NCI-H146 treated with DMSO at 0.1 percent for 48 hours (cell line): Measurements from ENCODE around the gene KNDC1.
"Not testable (repeated sequence)": the region's sequence is repeated elsewhere in the genome, so short reads cannot be mapped to it uniquely, and the experiment has no call there.

Experiments
- DNase-seq: peaks from one replicate; lab custom pipeline; 2025; ENCODE audit not compliant: unreplicated experiment; lab: John Stamatoyannopoulos, UW

The KNDC1 gene

DNA sequence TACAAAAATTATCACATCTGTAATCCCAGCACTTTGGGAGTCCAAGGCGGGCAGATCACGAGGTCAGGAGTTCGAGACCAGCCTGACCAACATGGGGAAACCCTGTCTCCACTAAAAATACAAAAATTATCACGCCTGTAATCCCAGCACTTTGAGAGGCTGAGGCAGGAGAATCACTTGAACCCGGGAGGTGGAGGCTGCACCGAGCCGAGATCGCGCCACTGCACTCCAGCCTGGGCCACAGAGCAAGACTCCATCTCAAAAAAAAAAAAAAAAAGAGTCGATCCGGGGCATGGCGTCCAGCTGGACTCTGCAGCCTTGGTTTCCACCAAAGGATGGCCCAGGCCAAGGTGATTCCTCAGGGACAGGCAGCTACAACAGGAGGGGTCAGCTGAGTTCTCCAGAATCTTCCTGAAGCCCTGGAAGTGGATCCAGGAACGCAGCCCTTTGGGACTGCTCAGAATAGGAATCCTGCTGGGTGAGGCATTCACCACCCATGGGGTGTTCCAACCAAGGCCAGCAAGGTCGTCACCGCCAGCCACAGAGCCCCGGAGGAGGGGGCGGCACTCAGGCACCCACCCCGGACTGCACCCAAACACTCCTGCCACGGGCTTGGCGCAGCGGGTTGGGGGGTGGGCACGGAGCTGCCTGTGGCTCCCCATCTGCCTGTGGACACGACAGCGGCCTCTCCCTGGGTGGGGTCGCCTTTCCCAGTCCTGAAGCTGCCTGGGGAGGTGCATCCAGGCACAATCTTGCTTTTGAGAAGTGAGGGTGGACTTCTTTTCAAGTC is 58.0 kb downstream of the KNDC1 start:
- DNase-seq: no peak

DNA sequence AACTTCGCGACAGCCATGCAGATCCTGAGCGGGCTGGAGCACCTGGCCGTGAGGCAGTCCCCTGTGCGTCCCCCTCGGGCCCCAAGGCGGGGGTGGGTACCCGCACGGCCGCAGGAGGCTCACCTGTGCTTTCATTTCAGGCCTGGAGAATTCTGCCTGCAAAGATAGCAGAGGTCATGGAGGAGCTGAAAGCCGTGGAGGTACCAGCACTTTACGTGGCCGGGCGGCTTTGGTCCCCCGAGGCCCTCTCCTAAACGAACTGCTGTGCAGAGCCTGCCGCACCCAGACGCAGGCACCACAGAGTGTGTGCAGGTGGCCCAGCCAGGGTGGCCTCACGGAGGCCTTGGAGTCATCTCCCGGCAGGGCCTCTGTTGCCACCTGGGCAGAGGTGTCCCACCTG is 58.9 kb downstream of the KNDC1 start:
- no peak for DNase-seq

DNA sequence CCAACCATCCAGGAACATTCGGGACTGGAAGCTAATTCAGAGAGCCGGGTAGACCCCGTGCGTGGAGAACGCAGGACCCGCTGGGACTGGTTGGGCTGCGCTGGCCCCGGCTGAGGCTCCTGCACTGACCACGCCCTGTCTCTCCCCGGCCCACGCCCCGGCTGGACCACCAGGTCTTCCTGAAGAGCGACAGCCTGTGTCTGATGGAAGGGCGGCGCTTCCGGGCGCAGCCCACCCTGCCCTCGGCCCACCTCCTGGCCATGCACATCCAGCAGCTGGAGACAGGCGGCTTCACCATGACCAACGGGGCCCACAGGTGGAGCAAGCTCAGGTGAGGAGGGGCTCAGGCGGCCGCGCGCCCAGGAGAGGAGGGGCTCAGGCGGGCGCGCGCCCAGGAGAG is 59.8 kb downstream of the KNDC1 start:
- no peak for DNase-seq

DNA sequence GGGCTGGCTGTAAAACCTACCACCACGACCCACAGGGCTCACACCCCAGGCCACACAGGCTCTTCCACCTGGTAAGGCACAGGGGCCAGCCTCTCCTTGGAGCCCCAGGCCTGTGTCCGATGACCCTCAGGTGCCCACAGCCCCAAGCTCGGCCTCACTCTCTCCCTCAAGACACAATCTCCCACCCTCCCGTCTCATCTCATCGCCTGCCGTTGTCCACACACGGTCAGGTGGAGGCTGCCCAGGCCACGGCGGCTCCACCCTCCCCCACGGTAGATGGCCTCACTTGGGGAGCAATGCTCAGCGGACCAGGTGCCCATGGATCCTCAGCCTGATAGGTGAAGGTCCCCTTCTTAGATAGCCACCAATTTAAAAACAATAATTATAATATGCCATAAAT is 61.3 kb downstream of the KNDC1 start:
- no peak for DNase-seq

DNA sequence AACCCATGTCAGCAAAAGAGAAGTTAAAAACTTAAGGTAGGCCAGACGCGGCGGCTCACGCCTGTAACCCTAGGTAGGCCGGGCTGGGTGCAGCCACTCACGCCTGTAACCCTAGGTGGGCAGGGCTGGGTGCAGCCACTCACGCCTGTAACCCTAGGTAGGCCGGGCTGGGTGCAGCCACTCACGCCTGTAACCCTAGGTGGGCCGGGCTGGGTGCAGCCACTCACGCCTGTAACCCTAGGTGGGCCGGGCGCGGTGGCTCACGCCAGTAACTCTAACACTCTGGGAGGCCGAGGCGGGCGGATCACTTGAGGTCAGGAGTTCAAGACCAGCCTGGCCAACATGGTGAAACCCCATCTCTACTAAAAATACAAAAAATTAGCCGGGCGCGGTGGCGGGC is 61.7 kb downstream of the KNDC1 start:
- not testable (repeated sequence) for DNase-seq

DNA sequence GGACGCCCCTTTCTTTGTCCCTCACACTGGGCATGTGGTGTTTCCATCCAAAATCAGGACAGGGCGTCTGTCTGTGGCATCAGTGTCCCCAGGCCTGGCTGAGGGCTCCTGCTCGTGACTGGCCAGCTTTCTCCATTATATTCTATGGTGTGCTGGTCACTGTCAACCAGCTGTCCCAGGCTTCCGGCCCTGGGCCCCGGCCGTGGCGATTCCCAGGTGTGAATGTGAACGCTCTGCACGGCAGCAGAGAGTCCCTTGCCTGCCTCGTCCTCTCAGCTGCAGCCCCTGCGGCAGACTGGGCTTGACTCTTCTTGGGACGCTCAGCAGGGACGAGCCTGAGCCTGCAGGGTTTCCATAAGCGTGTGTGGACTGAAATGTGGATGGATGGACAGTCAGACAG is 64.1 kb downstream of the KNDC1 start:
- DNase-seq: no peak

DNA sequence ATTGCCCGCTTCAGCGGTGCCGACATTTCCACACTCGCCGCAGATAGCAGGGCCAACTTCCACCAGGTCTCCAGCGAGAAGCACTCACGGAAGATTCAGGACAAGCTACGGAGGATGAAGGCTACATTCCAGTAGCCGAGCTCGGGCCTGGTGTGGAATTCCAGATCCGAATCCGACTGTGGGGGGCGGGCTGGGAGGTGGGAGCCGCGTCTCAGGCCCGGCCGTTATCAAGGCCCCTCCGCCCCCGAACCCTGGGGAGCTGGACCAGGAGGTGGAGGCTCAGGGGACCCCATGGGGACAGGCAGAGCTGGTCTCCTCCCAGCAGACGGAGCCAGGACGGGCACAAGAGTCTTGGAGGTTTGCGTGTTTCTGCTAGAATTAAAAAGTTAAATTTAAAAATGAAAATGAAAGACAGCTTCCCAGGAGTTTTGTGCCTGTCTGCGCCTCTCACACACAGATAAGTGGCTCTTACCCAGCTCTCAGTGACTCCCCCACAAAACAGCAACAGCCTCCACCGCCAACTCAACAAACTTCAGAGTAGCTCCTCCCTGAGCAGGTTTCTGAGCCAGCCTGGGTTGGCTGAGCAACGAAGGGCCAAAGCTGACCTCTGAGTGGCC is 64.8 kb downstream of the KNDC1 start:
- DNase-seq: no peak

DNA sequence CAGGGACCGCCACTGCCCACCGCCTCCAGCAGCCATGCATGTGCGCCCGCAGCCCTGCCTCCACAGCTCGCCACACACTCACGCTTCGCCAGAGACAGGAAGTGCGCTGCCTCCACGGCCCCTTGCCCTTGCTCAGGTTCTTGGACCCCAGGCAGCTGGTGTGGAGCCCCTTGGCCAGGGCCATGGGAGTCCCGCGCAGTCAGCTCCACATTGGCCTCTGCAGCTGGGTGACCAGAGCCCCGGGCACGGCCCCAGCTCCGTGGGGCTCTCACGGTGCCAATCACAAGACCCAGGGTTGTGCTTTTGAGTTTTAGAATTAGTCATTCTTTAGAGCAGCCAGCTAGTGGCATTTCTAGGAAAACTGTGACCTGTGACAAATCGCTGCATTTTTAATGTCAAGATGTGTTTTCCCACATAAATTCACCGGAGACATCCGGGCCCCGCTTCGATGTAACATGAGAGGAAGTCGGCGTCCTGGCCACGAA is 65.7 kb downstream of the KNDC1 start:
- DNase-seq: no peak

DNA sequence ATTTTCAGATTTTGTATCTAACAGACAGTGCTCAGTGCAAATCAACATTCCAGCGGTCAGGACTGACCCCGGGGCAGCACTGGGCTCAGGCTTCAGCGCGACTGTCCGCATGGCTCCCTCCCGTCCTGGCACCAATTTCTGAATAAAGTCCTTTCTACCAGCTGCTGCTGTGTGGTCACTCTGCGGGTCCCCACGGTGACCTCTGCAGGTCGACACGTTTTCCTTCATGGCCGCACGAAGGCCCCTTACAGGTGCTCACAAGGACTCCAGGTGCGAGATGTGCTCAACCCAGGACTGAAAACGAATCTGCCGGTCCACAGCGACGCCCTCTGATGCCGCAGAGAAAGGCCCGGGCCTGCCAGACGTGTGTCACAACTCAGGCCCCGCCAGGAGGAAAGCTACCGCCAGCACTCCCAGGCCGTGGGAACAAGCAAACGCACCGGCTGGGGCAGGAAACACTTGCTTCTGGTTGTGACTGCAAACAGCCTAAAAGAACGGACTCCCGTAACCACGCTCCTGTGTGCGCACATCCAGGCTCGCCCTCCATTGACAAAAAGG is 66.3 kb downstream of the KNDC1 start:
- no peak for DNase-seq

DNA sequence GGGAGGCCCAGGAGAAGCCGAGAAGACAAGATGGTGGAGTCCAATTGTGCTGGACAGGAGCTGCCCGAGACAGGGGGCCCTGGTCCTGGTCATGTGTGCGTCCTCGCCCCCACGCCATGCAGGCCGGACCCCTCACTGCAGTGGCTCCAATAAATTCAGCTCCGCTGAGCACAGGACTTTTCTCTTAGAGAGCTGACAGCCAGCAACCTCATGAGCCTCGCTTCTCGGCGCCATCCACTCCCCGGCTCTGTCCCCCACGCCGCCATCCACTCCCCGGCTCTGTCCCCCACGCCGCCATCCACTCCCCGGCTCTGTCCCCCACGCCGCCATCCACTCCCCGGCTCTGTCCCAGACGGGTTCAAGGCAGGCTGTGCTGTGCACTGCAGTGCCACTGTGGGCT is 67.2 kb downstream of the KNDC1 start:
- no peak for DNase-seq

DNA sequence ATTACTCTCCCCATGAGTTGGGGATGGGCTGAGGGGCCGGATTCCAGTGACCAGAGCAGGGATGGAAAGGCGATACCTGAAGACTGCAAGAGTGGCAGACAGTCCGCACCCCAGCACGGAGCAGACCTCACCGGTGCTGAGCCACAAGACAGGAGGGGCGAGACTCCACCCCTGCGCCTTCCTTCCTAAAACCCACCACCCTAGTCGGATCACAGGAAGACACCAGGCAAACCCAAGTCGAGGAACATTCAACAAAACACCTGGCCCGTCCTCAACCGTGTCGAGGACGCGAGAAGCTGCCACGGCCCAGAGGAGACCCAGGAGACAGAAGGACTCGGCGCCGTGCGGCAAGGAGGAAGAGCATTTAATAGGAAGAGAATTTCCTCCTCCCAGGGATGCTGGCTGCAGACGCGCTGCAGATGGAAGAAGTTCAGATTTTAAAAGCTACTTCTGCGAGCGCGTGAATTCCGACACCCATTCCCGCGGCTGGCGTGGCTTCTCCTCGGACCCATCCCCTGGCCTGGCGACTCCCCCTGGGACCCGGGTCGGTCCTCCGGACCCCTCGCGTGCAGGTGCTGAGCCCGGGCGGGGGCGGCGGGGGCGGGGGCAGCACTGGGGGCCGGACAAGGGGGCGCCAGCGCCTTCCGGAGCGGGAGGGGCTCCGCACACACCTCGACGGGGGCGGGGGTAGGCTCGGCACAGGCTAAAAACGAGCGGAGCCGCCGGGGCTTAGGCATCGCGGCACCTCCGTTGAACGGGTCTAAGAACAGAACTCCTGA is 69.4 kb downstream of the KNDC1 start:
- no peak for DNase-seq

DNA sequence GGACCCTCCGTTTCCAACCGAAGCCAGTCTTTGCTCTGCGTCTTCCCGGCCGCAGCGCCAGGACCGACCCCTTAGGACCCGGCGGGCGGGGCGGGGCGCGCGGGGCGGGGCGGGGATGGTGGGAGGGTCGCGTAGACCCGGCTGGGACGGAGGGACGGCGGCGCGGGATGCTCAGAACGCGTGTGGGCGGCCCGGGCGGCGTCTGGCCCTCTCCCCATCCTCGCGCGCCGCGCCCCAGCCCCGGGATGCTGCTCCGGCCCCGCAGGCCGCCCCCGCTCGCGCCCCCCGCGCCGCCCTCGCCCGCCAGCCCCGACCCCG is 70.0 kb downstream of the KNDC1 start, which contains the start of gene UTF1:
UTF1 (plus strand) TSS at position 174 of the 318 bp plus-strand sequence; CDS start at position 246, 72 bp downstream.
- DNase-seq: no peak

DNA sequence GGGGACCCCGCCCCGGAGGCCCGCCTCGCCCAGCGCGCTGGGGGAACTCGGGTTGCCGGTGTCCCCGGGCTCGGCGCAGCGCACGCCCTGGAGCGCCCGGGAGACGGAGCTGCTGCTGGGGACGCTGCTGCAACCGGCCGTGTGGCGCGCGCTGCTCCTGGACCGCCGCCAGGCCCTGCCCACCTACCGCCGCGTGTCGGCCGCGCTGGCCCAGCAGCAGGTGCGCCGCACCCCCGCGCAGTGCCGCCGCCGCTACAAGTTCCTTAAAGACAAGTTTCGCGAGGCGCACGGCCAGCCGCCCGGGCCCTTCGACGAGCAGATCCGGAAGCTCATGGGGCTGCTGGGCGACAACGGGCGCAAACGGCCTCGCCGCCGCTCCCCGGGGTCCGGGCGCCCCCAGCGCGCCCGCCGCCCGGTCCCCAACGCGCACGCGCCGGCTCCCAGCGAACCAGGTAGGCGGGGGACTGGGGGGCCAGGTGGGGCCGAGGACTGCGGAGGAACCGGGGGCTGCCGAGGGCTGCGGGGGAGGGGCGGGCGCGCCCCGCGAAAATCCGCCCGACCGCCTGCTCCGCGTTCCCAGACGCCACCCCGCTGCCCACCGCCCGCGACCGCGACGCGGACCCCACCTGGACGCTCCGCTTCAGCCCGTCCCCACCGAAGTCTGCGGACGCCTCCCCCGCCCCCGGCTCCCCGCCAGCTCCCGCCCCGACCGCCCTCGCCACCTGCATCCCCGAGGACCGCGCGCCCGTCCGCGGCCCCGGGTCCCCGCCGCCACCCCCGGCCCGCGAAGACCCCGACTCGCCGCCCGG is 70.6 kb downstream of the KNDC1 start:
- no peak for DNase-seq

DNA sequence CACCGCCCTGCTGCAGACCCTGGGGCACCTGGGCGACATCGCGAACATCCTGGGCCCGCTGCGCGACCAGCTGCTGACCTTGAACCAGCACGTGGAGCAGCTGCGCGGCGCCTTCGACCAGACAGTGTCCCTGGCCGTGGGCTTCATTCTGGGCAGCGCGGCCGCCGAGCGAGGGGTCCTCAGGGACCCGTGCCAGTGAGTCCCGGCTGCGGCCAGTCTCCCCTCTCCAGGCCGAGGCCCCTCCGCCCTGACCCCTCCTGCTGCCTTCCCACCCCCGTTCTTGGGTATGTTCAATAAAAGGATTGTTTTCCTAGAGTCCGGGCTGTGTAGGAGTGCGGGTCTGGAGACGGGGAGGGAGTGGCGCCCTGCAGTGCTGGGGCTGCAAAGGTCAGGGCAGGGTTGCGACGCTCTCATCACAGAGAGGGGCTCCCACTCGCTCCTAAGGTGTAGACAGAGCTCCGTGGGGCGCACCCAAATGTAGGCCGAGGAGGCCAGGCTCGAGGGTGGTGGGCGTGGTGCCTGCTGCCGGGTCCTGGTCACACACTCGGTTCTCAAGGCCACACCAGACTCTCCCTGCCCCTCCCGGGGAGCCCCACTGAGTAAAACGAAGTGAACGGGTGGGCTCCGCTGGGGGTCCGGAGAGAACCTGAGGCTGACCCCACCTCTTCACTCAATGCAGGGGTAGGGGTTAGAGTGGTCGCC is 71.4 kb downstream of the KNDC1 start:
- no peak for DNase-seq

DNA sequence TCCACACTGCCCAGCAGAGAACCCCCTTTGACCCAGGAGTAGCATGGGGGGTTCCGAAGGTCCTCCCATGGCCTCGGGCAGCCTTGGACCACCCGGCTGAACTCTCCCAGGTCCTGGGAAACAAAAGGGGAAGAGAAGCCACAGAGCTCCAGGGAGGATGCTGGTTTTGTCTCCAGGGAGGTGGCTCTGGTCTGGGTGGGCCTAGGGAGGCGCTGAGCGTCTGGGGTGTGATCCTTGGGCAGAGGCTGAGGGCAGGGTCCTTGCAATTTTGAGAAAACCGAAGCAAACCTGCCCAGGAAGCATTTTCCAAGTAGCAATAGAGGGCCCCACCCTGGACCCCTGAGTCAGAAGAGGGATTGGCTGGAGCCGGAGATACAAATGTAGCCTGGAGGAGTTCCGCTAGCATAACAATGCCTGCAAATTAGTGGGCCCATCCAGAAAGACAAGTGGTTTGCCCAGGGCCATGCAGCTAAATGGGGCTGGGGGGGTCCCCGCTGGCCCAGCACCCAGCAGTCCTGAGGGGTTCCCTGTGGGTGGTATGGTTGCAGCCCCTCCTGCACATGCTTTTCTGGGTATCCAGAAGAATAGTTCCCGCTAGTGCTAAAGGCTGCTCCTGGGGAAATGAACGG is 72.0 kb downstream of the KNDC1 start:
- no peak for DNase-seq

DNA sequence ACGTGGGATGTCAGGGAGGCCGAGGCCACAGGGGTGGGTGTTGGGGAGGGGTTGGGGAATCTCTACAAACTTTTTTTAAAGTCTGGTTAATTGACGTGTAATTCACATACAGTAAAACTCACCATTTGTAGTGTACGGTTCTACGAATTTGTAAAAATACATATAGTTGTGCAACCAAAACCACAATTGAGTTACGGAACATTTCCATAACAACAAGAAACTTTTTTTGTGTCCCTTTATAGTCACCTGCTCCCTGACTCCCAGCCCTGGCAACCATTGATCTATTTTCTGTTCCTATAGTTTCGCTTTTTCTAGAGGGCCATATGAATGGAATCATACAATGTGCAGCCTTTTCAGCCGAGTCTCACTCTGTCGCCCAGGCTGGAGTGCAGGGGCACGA is 74.8 kb downstream of the KNDC1 start:
- not testable (repeated sequence) for DNase-seq

DNA sequence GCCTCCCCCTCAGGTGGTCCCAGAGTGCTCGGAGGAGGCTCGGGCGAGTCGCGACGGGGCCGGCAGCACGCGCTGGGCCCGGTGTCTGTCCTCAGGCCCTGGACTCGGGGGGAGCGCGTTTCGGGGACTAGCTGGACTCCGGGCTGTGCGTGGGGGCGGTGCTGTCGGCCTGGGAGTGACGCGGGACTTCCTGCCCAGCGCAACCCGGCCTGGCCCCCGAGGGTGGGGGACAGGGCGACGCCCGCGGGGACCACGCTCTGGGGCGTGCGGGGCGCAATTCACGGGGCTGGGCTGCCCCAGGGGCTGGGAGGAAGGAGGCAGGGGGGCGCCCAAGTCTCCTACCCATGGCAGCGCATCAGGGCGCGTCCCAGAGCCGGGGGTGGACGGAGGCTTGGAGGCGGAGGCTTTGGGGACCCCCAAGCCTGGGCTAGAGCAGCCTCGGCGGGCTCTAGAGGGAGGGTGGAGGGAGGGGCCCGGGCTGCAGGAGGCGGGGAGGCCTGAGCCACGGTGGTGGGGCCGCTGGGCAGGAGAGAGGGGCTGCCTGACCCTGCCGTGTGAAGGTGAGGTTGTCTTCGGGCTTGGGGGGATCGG is 75.3 kb downstream of the KNDC1 start:
- DNase-seq: no peak

DNA sequence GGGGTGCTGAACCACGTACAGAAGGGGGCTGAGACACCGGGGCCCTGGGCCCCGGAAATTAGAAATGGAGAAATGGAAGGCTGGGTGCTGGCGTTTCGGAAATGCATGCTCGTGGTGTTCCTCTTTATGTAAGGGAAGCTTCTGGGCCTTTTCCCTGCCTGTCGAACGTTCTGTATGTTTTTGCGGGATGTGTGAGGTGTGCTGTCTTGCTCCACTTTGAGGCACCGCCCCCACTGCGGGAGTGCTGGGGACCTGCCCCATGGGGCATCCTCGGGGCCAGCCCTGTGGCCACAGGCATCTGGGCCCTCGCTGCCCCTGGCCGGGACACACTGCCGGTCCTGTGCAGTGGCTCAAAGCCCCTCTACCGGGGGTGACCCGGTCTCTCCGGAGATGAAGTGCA is 75.9 kb downstream of the KNDC1 start:
- no peak for DNase-seq
